Islet precursor cell (in vitro differentiated cells): ENCODE data around the gene HCAR1.

Source experiments
- DNase-seq: peaks from one replicate; pipeline ENCODE4 v3.0.0-alpha.2; 2018

The HCAR1 gene

GRCh38 chr12:122730215-122731014, at the start of gene HCAR1:
HCAR1 (minus strand) TSS chr12:122730844; CDS start chr12:122730339, 505 bp downstream.
- DNase-seq, result no peak

GRCh38 chr12:122757568-122757967, 26.9 kb upstream of the HCAR1 start:
- no peak for DNase-seq

- no peak for DNase-seq
Measured at GRCh38 chr12:122754790-122755189, 24.1 kb upstream of the HCAR1 start.

GRCh38 chr12:122753319-122753650, 22.6 kb upstream of the HCAR1 start:
- DNase-seq, result no peak

- peak; percentile 100 for DNase-seq
Measured at GRCh38 chr12:122752464-122753318, 22.0 kb upstream of the HCAR1 start, which contains the start of gene DENR. DENR (plus strand) TSS chr12:122752824; CDS start chr12:122753702, 878 bp downstream.

- peak; percentile 82 for DNase-seq
Measured at GRCh38 chr12:122750781-122751515, 20.3 kb upstream of the HCAR1 start.

- DNase-seq, result no peak
Measured at GRCh38 chr12:122749569-122750332, 19.1 kb upstream of the HCAR1 start.

- no peak for DNase-seq
Measured at GRCh38 chr12:122747224-122748135, 16.8 kb upstream of the HCAR1 start.

- no peak for DNase-seq
Measured at GRCh38 chr12:122743895-122744525, 13.4 kb upstream of the HCAR1 start.

GRCh38 chr12:122740351-122740750, 9.7 kb upstream of the HCAR1 start:
- no peak for DNase-seq

GRCh38 chr12:122738571-122738970, 7.9 kb upstream of the HCAR1 start:
- DNase-seq, result no peak

- DNase-seq, result no peak
Measured at GRCh38 chr12:122732611-122733010, 2.0 kb upstream of the HCAR1 start.

GRCh38 chr12:122732170-122732569, 1.5 kb upstream of the HCAR1 start:
- DNase-seq, result no peak

GRCh38 chr12:122729583-122730214, 945 bp downstream of the HCAR1 start:
- no peak for DNase-seq

- peak; percentile 88 for DNase-seq
Measured at GRCh38 chr12:122726080-122726558, 4.5 kb downstream of the HCAR1 start.

- DNase-seq, result no peak
Measured at GRCh38 chr12:122725452-122726079, 5.1 kb downstream of the HCAR1 start.

GRCh38 chr12:122724641-122725243, 5.9 kb downstream of the HCAR1 start:
- no peak for DNase-seq

- no peak for DNase-seq
Measured at GRCh38 chr12:122722387-122722786, 8.3 kb downstream of the HCAR1 start.

GRCh38 chr12:122721057-122721545, 9.5 kb downstream of the HCAR1 start:
- no peak for DNase-seq
